Gastroesophageal sphincter (tissue), 4 donors: ENCODE data around the gene RAPGEF1. TPM values are rescaled to one million over a fixed set of nuclear protein-coding genes. Genes with fewer than 3 reads are reported as not detected.

ENCODE experiments used
- ATAC-seq: fragments of 150-250 bp; one replicate; pipeline ENCODE4 v1.9.1; 2016; ENCODE audit warnings: mild to moderate bottlenecking, moderate library complexity
- H3K27ac ChIP-seq, 4 donors: fragments of 200-600 bp; sonication (generic) in 3 of 4; 1 replicate in 3 of 4; 2 replicates in 1 of 4; pipeline ENCODE4 v1.5.1; 2016 to 2019
- H3K27me3 ChIP-seq: fragments of 200-600 bp; sonication (generic); one replicate; pipeline ENCODE4 v1.5.1; 2019
- H3K36me3 ChIP-seq, 2 donors: fragments of 200-600 bp; sonication (generic); one replicate each; pipeline ENCODE4 v1.5.1; 2019; ENCODE audit warnings: control low read depth in 1 of 2
- H3K4me1 ChIP-seq, 3 donors: fragments of 200-600 bp; sonication (generic); 1 replicate in 2 of 3; 2 replicates in 1 of 3; pipeline ENCODE4 v1.5.1; 2016 to 2019; ENCODE audit warnings: control low read depth in 2 of 3
- H3K4me3 ChIP-seq, 2 donors: fragments of 200-600 bp; sonication (generic); one replicate each; pipeline ENCODE4 v1.5.1; 2019; ENCODE audit warnings: mild to moderate bottlenecking in 1 of 2, moderate library complexity in 1 of 2
- H3K9me3 ChIP-seq, 3 donors: fragments of 200-600 bp; sonication (generic); one replicate each; pipeline ENCODE4 v1.5.1; 2017 to 2019; ENCODE audit warnings: control low read depth in 2 of 3
- EP300 ChIP-seq: sonication (generic); formaldehyde crosslinking; IDR thresholded peaks from one replicate; pipeline ENCODE4 v1.6.1; 2017; ENCODE audit warnings: antibody characterized with exemption, mild to moderate bottlenecking
- POLR2A ChIP-seq, 2 donors: fragments of 450-650 bp; IDR thresholded peaks; one replicate each; pipeline ENCODE4 v1.6.1; 2017; ENCODE audit warnings: antibody characterized with exemption in 2 of 2, mild to moderate bottlenecking in 2 of 2, moderate library complexity in 1 of 2
- POLR2AphosphoS5 ChIP-seq: sonication (generic); formaldehyde crosslinking; IDR thresholded peaks from one replicate; pipeline ENCODE4 v1.6.1; 2017; ENCODE audit warnings: antibody characterized with exemption
- WGBS, 2 donors: methylation state at CpG; one replicate each; pipeline ENCODE4 v1.1.5; 2018; ENCODE audit warnings: low coverage in 1 of 2; 5-methylcytosine and 5-hydroxymethylcytosine counted together
- total RNA-seq, 4 donors: library from RNA; depleted of rRNA; stranded (reverse); fragments of >200 nt; gene quantifications; one replicate each; pipeline ENCODE4 v1.1.0, GENCODE V29; 2016
- TF ChIP-seq, protein P1 (sequence below), 4 experiments: fragments of 200-600 bp in 2 of 4; fragments of 450-650 bp in 2 of 4; sonication (generic) in 1 of 4; IDR thresholded peaks; one replicate each; pipeline ENCODE4 v1.5.1; 2017 to 2019; ENCODE audit warnings: antibody characterized with exemption in 4 of 4, mild to moderate bottlenecking in 2 of 4, moderate library complexity in 2 of 4

The RAPGEF1 gene
- total RNA-seq, 4 donors from 2014 or later, result 47.5 to 162 (median 77.6) TPM

- Histone ChIP-seq H3K36me3 (peaks cover 0 to 44% of the 10 kb centered on the region in 2 donors), H3K27me3 (no peaks in the 10 kb centered on the region), H3K27ac (no peak overlapping the region), H3K4me3 (no peak overlapping the region), H3K9me3 (no peaks in the 10 kb centered on the region), H3K4me1 (peaks cover 0 to 15% (median 8%) of the 10 kb centered on the region in 3 donors)
- WGBS, 2 donors, result 73 to 83% methylated on average over 3 to 10 of the region's 13 CpGs
- TF ChIP-seq, protein P1, sequence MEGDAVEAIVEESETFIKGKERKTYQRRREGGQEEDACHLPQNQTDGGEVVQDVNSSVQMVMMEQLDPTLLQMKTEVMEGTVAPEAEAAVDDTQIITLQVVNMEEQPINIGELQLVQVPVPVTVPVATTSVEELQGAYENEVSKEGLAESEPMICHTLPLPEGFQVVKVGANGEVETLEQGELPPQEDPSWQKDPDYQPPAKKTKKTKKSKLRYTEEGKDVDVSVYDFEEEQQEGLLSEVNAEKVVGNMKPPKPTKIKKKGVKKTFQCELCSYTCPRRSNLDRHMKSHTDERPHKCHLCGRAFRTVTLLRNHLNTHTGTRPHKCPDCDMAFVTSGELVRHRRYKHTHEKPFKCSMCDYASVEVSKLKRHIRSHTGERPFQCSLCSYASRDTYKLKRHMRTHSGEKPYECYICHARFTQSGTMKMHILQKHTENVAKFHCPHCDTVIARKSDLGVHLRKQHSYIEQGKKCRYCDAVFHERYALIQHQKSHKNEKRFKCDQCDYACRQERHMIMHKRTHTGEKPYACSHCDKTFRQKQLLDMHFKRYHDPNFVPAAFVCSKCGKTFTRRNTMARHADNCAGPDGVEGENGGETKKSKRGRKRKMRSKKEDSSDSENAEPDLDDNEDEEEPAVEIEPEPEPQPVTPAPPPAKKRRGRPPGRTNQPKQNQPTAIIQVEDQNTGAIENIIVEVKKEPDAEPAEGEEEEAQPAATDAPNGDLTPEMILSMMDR (IDR thresholded peaks at IDR 0.05), result no peak
- TF ChIP-seq POLR2A (IDR thresholded peaks at IDR 0.05) (no peak), EP300 (no peak), POLR2AphosphoS5 (no peak)
- no peak for ATAC-seq
These were observed 108.6 kb downstream of the RAPGEF1 start for GRCh38 chr9:131631306-131631705.

GRCh38 chr9:131630205-131630831 lies 109.6 kb downstream of the RAPGEF1 start:
- no peaks in the 10 kb centered on the region for H3K27me3 ChIP-seq
- ATAC-seq, result no peak
- TF ChIP-seq, protein P1 (IDR thresholded peaks at IDR 0.05), result no peak
- TF ChIP-seq EP300, result no peak
- no peak for TF ChIP-seq POLR2A (IDR thresholded peaks at IDR 0.05)
- TF ChIP-seq POLR2AphosphoS5, result no peak
- no peak overlapping the region for H3K27ac ChIP-seq
- H3K4me1 ChIP-seq, result peaks cover 0 to 8% (median 4%) of the 10 kb centered on the region in 3 donors
- H3K36me3 ChIP-seq, result peaks cover 0 to 54% of the 10 kb centered on the region in 2 donors
- no peaks in the 10 kb centered on the region for H3K9me3 ChIP-seq
- 86 to 90% methylated on average over 4 to 5 of the region's 15 CpGs for WGBS, 2 donors
- no peak overlapping the region for H3K4me3 ChIP-seq

- H3K4me1 ChIP-seq, result peaks cover 0 to 6% (median 1%) of the 10 kb centered on the region in 3 donors
- 94 to 97% methylated on average over 2 to 3 of the region's 4 CpGs for WGBS, 2 donors
- no peak for ATAC-seq
- H3K4me3 ChIP-seq, result no peak overlapping the region
- peaks cover 0 to 59% of the 10 kb centered on the region in 2 donors for H3K36me3 ChIP-seq
- TF ChIP-seq POLR2A (IDR thresholded peaks at IDR 0.05) (no peak), EP300 (no peak), POLR2AphosphoS5 (no peak)
- TF ChIP-seq, protein P1 (IDR thresholded peaks at IDR 0.05), result no peak
- no peak overlapping the region for H3K27ac ChIP-seq
- H3K9me3 ChIP-seq, result no peaks in the 10 kb centered on the region
- H3K27me3 ChIP-seq, result no peaks in the 10 kb centered on the region
These were observed 110.1 kb downstream of the RAPGEF1 start for GRCh38 chr9:131629825-131630204.

DNA sequence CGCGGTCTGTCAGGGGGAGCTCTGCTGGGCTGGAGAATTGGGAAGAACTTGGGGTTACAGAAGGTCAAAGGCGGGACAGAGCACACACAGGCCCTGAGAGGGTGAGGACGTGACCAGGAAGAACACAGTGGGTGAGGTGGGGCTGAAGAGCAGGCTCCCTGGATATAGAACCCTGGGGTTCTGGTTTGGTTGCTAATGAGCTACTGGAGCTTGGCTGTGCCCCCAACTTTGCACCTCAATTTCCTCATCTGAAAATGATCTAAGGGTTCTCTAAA lies 110.7 kb downstream of the RAPGEF1 start:
- H3K27me3 ChIP-seq, result no peaks in the 10 kb centered on the region
- WGBS, 2 donors, result 85% methylated on average over 4 of the region's 4 CpGs; no CpG with 5 or more reads in 1 of the 2 donors
- TF ChIP-seq POLR2A (IDR thresholded peaks at IDR 0.05) (no peak), POLR2AphosphoS5 (no peak), EP300 (no peak)
- TF ChIP-seq, protein P1 (IDR thresholded peaks at IDR 0.05), result no peak
- H3K9me3 ChIP-seq, result no peaks in the 10 kb centered on the region
- H3K36me3 ChIP-seq, result peaks cover 0 to 64% of the 10 kb centered on the region in 2 donors
- H3K4me3 ChIP-seq, result no peak overlapping the region
- no peak for ATAC-seq
- H3K4me1 ChIP-seq, result peaks cover 0 to 10% (median 0%) of the 10 kb centered on the region in 3 donors
- H3K27ac ChIP-seq, result no peak overlapping the region
